Measurements from ENCODE around the gene PROM1. TPM values are rescaled to one million over a fixed set of nuclear protein-coding genes. Genes with fewer than 3 reads are reported as not detected.
A peak's percentile ranks its signal among the peaks of the same experiment; 100 is the strongest.

Gene PROM1
- total and polyA plus RNA-seq, 2 of the 13 experiments (the other 11 are each of a cell fraction or from before 2014, with no cell fraction given): 3.9 to 16.4 TPM

- TF ChIP-seq, protein P1, sequence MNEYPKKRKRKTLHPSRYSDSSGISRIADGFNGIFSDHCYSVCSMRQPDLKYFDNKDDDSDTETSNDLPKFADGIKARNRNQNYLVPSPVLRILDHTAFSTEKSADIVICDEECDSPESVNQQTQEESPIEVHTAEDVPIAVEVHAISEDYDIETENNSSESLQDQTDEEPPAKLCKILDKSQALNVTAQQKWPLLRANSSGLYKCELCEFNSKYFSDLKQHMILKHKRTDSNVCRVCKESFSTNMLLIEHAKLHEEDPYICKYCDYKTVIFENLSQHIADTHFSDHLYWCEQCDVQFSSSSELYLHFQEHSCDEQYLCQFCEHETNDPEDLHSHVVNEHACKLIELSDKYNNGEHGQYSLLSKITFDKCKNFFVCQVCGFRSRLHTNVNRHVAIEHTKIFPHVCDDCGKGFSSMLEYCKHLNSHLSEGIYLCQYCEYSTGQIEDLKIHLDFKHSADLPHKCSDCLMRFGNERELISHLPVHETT (CRISPR knock-in tag; conservative IDR thresholded peaks at IDR 0.05): no peak
- TF ChIP-seq PHF21A (CRISPR knock-in tag; IDR thresholded peaks at IDR 0.05): 0 out of 2 replicates have a peak, but pooled peaks have one; percentile 43
- TF ChIP-seq, protein P2, sequence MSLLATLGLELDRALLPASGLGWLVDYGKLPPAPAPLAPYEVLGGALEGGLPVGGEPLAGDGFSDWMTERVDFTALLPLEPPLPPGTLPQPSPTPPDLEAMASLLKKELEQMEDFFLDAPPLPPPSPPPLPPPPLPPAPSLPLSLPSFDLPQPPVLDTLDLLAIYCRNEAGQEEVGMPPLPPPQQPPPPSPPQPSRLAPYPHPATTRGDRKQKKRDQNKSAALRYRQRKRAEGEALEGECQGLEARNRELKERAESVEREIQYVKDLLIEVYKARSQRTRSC (CRISPR knock-in tag; IDR thresholded peaks at IDR 0.05; ENCODE audit: low read depth): no peak
- TF ChIP-seq NFIC (IDR thresholded peaks at IDR 0.05; ENCODE audit: low read length): peak; percentile 86
- TF ChIP-seq, protein P3, sequence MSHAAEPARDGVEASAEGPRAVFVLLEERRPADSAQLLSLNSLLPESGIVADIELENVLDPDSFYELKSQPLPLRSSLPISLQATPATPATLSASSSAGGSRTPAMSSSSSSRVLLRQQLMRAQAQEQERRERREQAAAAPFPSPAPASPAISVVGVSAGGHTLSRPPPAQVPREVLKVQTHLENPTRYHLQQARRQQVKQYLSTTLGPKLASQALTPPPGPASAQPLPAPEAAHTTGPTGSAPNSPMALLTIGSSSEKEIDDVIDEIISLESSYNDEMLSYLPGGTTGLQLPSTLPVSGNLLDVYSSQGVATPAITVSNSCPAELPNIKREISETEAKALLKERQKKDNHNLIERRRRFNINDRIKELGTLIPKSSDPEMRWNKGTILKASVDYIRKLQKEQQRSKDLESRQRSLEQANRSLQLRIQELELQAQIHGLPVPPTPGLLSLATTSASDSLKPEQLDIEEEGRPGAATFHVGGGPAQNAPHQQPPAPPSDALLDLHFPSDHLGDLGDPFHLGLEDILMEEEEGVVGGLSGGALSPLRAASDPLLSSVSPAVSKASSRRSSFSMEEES (CRISPR knock-in tag; IDR thresholded peaks at IDR 0.05): peak; percentile 65
- no peak for TF ChIP-seq ZNF343 (CRISPR knock-in tag; IDR thresholded peaks at IDR 0.05)
- TF ChIP-seq CREM (IDR thresholded peaks at IDR 0.05): peak; percentile 65; the same call in 1 of the 2 replicates
- no peak for TF ChIP-seq CREM (CRISPR knock-in tag; IDR thresholded peaks at IDR 0.05)
- TF ChIP-seq KDM6A (CRISPR knock-in tag; IDR thresholded peaks at IDR 0.05; ENCODE audit: low read depth): peak; percentile 40; the same call in 1 of the 2 replicates
- TF ChIP-seq ZNF430 (CRISPR knock-in tag; IDR thresholded peaks at IDR 0.05): no peak
- TF ChIP-seq ZNF564 (CRISPR knock-in tag; IDR thresholded peaks at IDR 0.05): no peak
- 0 out of 2 replicates have a peak, but pooled peaks have one; percentile 22 for TF ChIP-seq FOXK1 (CRISPR knock-in tag; IDR thresholded peaks at IDR 0.05; ENCODE audit: borderline replicate concordance, low read depth)
- TF ChIP-seq NRL (CRISPR knock-in tag; IDR thresholded peaks at IDR 0.05; ENCODE audit: borderline replicate concordance): no peak
- 0 out of 2 replicates have a peak, but pooled peaks have one; percentile 28 for TF ChIP-seq ZBTB7B (CRISPR knock-in tag; IDR thresholded peaks at IDR 0.05)
- TF ChIP-seq EP300 (IDR thresholded peaks at IDR 0.05; ENCODE audit: low read depth in 2 of 2, low read length in 2 of 2): peak in 1 of 2 experiments; percentile 78; a peak in 2 of 4 replicates
- no peak; the same call in 1 of the 2 replicates for TF ChIP-seq EP300 (CRISPR knock-in tag; IDR thresholded peaks at IDR 0.05; ENCODE audit: borderline replicate concordance)
- TF ChIP-seq ZNF556 (CRISPR knock-in tag; IDR thresholded peaks at IDR 0.05; ENCODE audit: borderline replicate concordance): no peak
- TF ChIP-seq LCORL (IDR thresholded peaks at IDR 0.05): peak; percentile 56; the same call in 1 of the 2 replicates
- TF ChIP-seq LCORL (CRISPR knock-in tag; IDR thresholded peaks at IDR 0.05): no peak
- no peak for TF ChIP-seq PRDM15 (CRISPR knock-in tag; IDR thresholded peaks at IDR 0.05)
Observed at GRCh38 chr4:16034010-16034748, 49.6 kb downstream of the PROM1 start (continued).

Data from HepG2 (cell line).